Breast epithelium (tissue), 4 donors: ENCODE measurements around the gene PKDCC. TPM values are rescaled to one million over a fixed set of nuclear protein-coding genes. Genes with fewer than 3 reads are reported as not detected.

Source experiments
- DNase-seq, 2 donors: peaks; one replicate each; pipeline ENCODE4 v3.0.0-alpha.2; 2019; ENCODE audit warnings: low spot score in 2 of 2
- H3K27ac ChIP-seq, 2 donors: fragments of 200-600 bp; sonication (generic) in 1 of 2; one replicate each; pipeline ENCODE4 v1.5.1; 2016 to 2019; ENCODE audit warnings: mild to moderate bottlenecking in 1 of 2
- H3K27me3 ChIP-seq, 2 donors: fragments of 200-600 bp; sonication (generic) in 1 of 2; one replicate each; pipeline versions ENCODE4 v1.5.1 to v1.6.0; 2017 to 2019; ENCODE audit warnings: control low read depth in 1 of 2, mild to moderate bottlenecking in 1 of 2
- H3K36me3 ChIP-seq: fragments of 200-600 bp; one replicate; pipeline ENCODE4 v1.5.1; 2019
- H3K4me1 ChIP-seq, 2 donors: fragments of 200-600 bp; sonication (generic); one replicate each; pipeline ENCODE4 v1.5.1; 2016 to 2019; ENCODE audit warnings: control low read depth in 1 of 2
- H3K4me3 ChIP-seq, 3 donors: fragments of 200-600 bp; sonication (generic); 1 replicate in 2 of 3; 2 replicates in 1 of 3; pipeline ENCODE4 v1.5.1; 2016 to 2019; ENCODE audit warnings: mild to moderate bottlenecking in 3 of 3, moderate library complexity in 2 of 3
- H3K9me3 ChIP-seq, 2 donors: fragments of 200-600 bp; sonication (generic) in 1 of 2; one replicate each; pipeline ENCODE4 v1.5.1; 2016 to 2019; ENCODE audit warnings: control low read depth in 1 of 2
- CTCF ChIP-seq, 3 donors: fragments of 450-650 bp; IDR thresholded peaks; one replicate each; pipeline ENCODE4 v1.5.1; 2016 to 2017; ENCODE audit warnings: antibody characterized with exemption in 3 of 3, mild to moderate bottlenecking in 3 of 3, moderate library complexity in 3 of 3
- POLR2A ChIP-seq: fragments of 450-650 bp; IDR thresholded peaks from one replicate; pipeline ENCODE4 v1.6.1; 2016; ENCODE audit warnings: antibody characterized with exemption, mild to moderate bottlenecking, moderate library complexity
- POLR2AphosphoS5 ChIP-seq, 3 donors: sonication (generic); formaldehyde crosslinking; IDR thresholded peaks; one replicate each; pipeline ENCODE4 v1.6.1; 2017; ENCODE audit warnings: antibody characterized with exemption in 3 of 3
- intact Hi-C: fragments of 100-400 bp; cut with DNase I; formaldehyde crosslinking; loops from one replicate; pipeline ENCODE4 v1.15.1; 2023; ENCODE audit warnings: low total_unique reads
- total RNA-seq, 3 donors: library from RNA; depleted of rRNA; stranded (reverse); fragments of >200 nt; gene quantifications; one replicate each; pipeline ENCODE4 v1.1.0, GENCODE V29; 2016

Gene PKDCC
- total RNA-seq, 3 donors from 2014 or later, result 19.3 to 131 (median 95.4) TPM

DNA sequence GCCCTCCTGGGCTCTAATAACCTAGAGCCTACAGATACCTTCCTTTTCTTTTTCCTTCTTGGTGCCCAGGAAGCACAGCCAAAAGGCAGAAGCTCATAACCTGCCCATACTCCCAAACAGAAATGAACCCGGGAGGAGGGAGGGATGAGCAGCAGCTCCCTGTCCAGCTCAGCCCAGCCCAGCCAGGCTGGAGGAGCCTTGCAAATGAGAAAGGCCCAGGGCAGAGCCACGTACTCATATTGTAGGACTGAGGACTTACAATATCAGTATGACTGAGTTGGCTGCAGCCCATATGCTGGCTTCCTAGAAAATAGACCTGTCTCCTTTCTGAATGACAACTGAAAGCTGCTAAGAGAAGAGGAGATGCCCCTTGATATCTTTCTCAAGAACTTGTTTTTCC is 21.7 kb downstream of the PKDCC start:
- H3K4me1 ChIP-seq, result no peaks in the 10 kb centered on the region
- H3K27me3 ChIP-seq, result no peaks in the 10 kb centered on the region
- H3K27ac ChIP-seq, result no peak overlapping the region
- no peaks in the 10 kb centered on the region for H3K9me3 ChIP-seq
- no peak overlapping the region for H3K4me3 ChIP-seq
- intact Hi-C loops, result no loop called here
- no peak for TF ChIP-seq CTCF (IDR thresholded peaks at IDR 0.05)
- no peak for TF ChIP-seq POLR2AphosphoS5 (IDR thresholded peaks at IDR 0.05)
- no peak for TF ChIP-seq POLR2A
- DNase-seq, result no peak
- no peaks in the 10 kb centered on the region for H3K36me3 ChIP-seq

DNA sequence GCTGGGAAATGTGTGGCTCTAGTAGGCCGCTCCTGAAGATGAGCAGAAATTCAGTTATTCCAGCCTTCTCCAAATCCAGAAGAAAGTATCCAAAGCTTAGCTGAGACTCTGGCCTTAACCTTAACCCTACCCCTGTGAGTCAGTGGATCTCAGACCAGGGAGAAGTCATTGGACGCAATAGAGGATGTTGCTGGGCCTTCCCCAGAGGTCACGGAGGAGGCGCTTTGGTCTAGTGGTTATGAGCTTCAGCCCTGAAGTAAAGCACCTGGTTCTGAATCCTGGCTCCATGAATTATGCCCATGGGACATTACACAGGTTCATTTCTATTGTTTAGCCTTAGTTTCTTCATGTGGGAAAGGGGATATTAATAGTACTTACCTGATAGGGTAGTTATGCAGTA is 24.0 kb downstream of the PKDCC start:
- intact Hi-C loops, result no loop called here
- DNase-seq, result no peak
- H3K9me3 ChIP-seq, result no peaks in the 10 kb centered on the region
- no peaks in the 10 kb centered on the region for H3K36me3 ChIP-seq
- TF ChIP-seq POLR2A (no peak), CTCF (IDR thresholded peaks at IDR 0.05) (no peak), POLR2AphosphoS5 (IDR thresholded peaks at IDR 0.05) (no peak)
- no peaks in the 10 kb centered on the region for H3K4me1 ChIP-seq
- H3K4me3 ChIP-seq, result no peak overlapping the region
- H3K27me3 ChIP-seq, result no peaks in the 10 kb centered on the region
- no peak overlapping the region for H3K27ac ChIP-seq

GRCh38 chr2:42072349-42073118 is 24.7 kb downstream of the PKDCC start:
- H3K27me3 ChIP-seq, result no peaks in the 10 kb centered on the region
- no peaks in the 10 kb centered on the region for H3K9me3 ChIP-seq
- DNase-seq, result no peak
- H3K4me3 ChIP-seq, result no peak overlapping the region
- no peaks in the 10 kb centered on the region for H3K36me3 ChIP-seq
- intact Hi-C loops, result no loop called here
- H3K27ac ChIP-seq, result no peak overlapping the region
- TF ChIP-seq POLR2AphosphoS5 (IDR thresholded peaks at IDR 0.05) (no peak), POLR2A (no peak), CTCF (IDR thresholded peaks at IDR 0.05) (no peak)
- no peaks in the 10 kb centered on the region for H3K4me1 ChIP-seq

- DNase-seq, result no peak
These were observed 26.1 kb downstream of the PKDCC start for GRCh38 chr2:42073739-42074503.

More at GRCh38 chr2:42073739-42074503, 26.1 kb downstream of the PKDCC start:
- TF ChIP-seq CTCF (IDR thresholded peaks at IDR 0.05) (no peak), POLR2A (no peak), POLR2AphosphoS5 (IDR thresholded peaks at IDR 0.05) (no peak)
- Histone ChIP-seq H3K9me3 (no peaks in the 10 kb centered on the region), H3K36me3 (no peaks in the 10 kb centered on the region), H3K27ac (no peak overlapping the region), H3K27me3 (no peaks in the 10 kb centered on the region), H3K4me3 (no peak overlapping the region), H3K4me1 (no peaks in the 10 kb centered on the region)
- intact Hi-C loops, result no loop called here
